ENCODE measurements around the gene KCNJ16. TPM values are rescaled to one million over a fixed set of nuclear protein-coding genes. Genes with fewer than 3 reads are reported as not detected.

Gene KCNJ16
- total RNA-seq, 4 donors from 2014 or later = 0.54 to 0.96 TPM; not detected in 2

- WGBS, 2 donors (ENCODE audit: low coverage in 1 of 2) = 0 to 3% methylated on average over 17 to 21 of the region's 45 CpGs
- H3K27ac ChIP-seq = peak overlapping the region; percentile 53 to 96 (median 94)
- no peaks in the 10 kb centered on the region for H3K27me3 ChIP-seq
- peak; percentile 37 for ATAC-seq
- H3K4me1 ChIP-seq = peaks cover 0 to 41% (median 3%) of the 10 kb centered on the region in 3 donors
- H3K4me3 ChIP-seq = peak overlapping the region; percentile 53 to 75
- no peaks in the 10 kb centered on the region for H3K9me3 ChIP-seq
- no peaks in the 10 kb centered on the region for H3K36me3 ChIP-seq
- peak; percentile 35 to 73 (median 62) for TF ChIP-seq CTCF (IDR thresholded peaks at IDR 0.05)
- TF ChIP-seq POLR2AphosphoS5 (IDR thresholded peaks at IDR 0.05) = no peak
These were observed 93.3 kb downstream of the KCNJ16 start for GRCh38 chr17:70168044-70168976.

DNA sequence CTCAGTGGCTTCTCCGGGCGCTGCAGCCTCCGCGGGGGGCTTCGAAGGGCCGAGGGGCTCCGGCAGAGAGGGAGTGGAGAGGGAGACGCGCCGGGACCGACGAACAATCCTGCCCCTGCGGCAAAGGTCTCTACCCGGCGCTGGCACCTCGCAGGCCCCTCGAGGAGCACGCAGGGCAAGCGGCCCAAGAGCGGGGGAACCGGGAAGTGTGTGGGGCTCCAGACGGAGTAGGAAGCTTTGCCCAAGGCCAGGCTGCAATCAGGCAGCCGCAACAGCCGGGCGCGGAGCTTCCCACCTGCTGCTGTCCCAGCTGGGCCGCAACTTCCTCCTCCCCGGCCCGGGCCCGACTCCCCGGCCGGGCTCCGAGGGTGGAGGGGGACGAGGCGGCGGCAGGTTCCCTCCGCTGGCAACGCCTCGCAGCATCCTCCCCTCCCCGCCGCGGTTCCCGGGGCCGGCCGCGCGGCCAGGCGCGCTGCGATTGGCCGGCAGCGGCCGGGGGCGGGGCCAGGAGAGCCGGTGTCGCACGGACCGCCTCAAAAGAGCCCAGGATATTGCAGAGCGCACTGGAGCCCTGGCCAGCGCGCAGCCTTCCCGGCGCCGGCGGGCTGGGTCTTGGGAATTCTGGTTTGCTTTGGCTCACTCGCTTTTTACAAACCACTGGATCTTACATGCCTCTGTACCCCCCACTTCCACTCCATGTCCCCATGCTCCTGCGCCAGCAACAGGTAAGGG, 94.1 kb downstream of the KCNJ16 start, which contains the start of gene KCNJ2:
Gene KCNJ2 (plus strand): TSS at position 556 of the 732 bp plus-strand sequence. CDS start 5,508 bp downstream, outside the sequence.
- peak; percentile 98 for ATAC-seq
- 0% methylated on average over 1 of the region's 67 CpGs; no CpG with 5 or more reads in 1 of the 2 donors for WGBS, 2 donors (ENCODE audit: low coverage in 1 of 2)

DNA sequence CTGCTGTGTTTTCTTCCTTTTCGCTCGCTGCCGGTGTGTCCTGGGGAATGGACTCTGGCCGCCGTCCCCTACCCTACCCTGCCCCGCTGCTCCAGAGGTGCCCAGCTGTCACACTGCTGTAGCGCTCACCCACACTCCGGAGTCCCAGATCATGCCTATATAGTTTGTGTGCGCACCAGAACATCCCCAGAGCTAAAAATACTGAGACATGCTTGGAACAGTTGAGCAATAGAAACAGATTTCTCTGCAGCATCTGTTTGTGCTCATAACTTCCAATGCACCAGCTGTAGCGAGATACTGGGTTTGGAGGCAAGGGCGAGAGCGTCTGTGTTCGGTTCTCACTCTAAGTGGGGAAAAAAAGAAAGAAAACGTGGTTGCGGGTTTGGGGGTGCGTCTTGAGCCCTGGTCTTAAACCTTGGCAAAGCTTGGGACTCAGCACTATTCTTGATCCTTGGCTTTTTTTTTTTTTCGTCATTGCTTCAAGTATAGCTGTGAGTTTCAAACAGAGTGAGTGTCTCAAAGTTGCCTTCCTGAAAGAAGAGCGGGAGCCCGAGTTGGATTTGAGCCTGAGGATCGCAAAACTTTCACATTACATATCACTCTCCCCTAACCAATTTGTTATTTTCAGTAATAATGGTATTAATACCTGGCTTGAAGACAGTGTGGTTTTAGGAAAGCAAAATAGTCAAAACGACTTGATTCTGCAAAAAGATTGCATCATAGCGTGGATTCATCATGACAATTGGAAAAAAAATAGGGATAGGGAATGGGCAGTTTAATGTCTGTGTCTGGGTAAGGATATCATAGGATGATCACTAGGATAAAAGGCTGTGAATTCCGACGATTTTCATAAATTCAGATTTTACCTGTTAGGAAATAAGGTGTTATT, 94.9 kb downstream of the KCNJ16 start:
- WGBS, 2 donors (ENCODE audit: low coverage in 1 of 2) = 8 to 15% methylated on average over 14 to 15 of the region's 24 CpGs
- Histone ChIP-seq H3K4me3 (peak overlapping the region; percentile 53 to 75), H3K27ac (peak overlapping the region; percentile 62 to 96 (median 94)), H3K4me1 (peaks cover 0 to 41% (median 3%) of the 10 kb centered on the region in 3 donors), H3K36me3 (peaks cover 0 to 3% of the 10 kb centered on the region in 2 donors), H3K9me3 (no peaks in the 10 kb centered on the region), H3K27me3 (no peaks in the 10 kb centered on the region)
- peak; percentile 55 for ATAC-seq
- no peak for TF ChIP-seq EP300 (IDR thresholded peaks at IDR 0.05)
- TF ChIP-seq CTCF (IDR thresholded peaks at IDR 0.05) = no peak
- TF ChIP-seq POLR2AphosphoS5 (IDR thresholded peaks at IDR 0.05) = no peak
- TF ChIP-seq POLR2A (IDR thresholded peaks at IDR 0.05) = no peak

More for the DNA sequence above, 94.1 kb downstream of the KCNJ16 start, which contains the start of gene KCNJ2:
- no peaks in the 10 kb centered on the region for H3K9me3 ChIP-seq
- no peaks in the 10 kb centered on the region for H3K36me3 ChIP-seq
- H3K27me3 ChIP-seq = no peaks in the 10 kb centered on the region
- H3K4me1 ChIP-seq = peaks cover 0 to 41% (median 3%) of the 10 kb centered on the region in 3 donors
- no peak for TF ChIP-seq EP300 (IDR thresholded peaks at IDR 0.05)
- peak; percentile 90 to 95 for TF ChIP-seq POLR2A (IDR thresholded peaks at IDR 0.05)
- no peak for TF ChIP-seq CTCF (IDR thresholded peaks at IDR 0.05)
- peak; percentile 59 for TF ChIP-seq POLR2AphosphoS5 (IDR thresholded peaks at IDR 0.05)
- peak within 1 kb of the TSS; percentile 62 to 96 (median 94) for H3K27ac ChIP-seq
- peak within 1 kb of the TSS; percentile 53 to 75 for H3K4me3 ChIP-seq

- peak overlapping the region; percentile 9 to 75 for H3K4me3 ChIP-seq
- no peaks in the 10 kb centered on the region for H3K27me3 ChIP-seq
- peaks cover 0 to 41% (median 3%) of the 10 kb centered on the region in 3 donors for H3K4me1 ChIP-seq
- H3K36me3 ChIP-seq = peaks cover 0 to 15% of the 10 kb centered on the region in 2 donors
- H3K27ac ChIP-seq = no peak overlapping the region
- no peak for ATAC-seq
- no peaks in the 10 kb centered on the region for H3K9me3 ChIP-seq
- WGBS, 2 donors (ENCODE audit: low coverage in 1 of 2) = 49 to 63% methylated on average over 3 to 5 of the region's 5 CpGs
- no peak for TF ChIP-seq EP300 (IDR thresholded peaks at IDR 0.05)
These were observed 96.1 kb downstream of the KCNJ16 start for GRCh38 chr17:70171159-70171558.
